ENCODE results near the gene SLC25A26.
"Not testable (repeated sequence)": the region's sequence is repeated elsewhere in the genome, so short reads cannot be mapped to it uniquely, and the experiment has no call there.

DNA sequence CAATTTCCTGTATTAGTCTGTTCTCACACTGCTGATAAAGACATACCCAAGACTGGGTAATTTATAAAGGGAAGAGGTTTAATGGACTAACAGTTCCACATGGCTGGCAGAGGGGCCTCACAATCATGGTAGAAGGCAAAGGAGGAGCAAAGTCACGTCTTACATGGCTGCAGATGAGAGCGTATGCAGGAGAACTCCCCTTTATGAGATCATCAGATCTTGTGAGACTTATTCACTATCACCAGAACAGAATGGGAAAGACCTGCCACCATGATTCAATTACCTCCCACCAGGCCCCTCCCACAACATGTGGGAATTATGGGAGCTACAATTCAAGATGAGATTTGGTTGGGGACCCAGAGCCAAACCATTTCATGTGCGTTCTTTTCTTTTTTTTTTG is 5.3 kb downstream of the SLC25A26 start:
- not testable (repeated sequence) for TF ChIP-seq POLR2A, CTCF (IDR thresholded peaks at IDR 0.05)

Data from body of pancreas (tissue), 4 donors.